ENCODE measurements around the gene ZNF22. TPM values are rescaled to one million over a fixed set of nuclear protein-coding genes. Genes with fewer than 3 reads are reported as not detected.

Gene ZNF22
- polyA plus RNA-seq, 1 donor (not counting 4 experiments of a cell fraction or from before 2014, with no cell fraction given), result 9.4 TPM

DNA sequence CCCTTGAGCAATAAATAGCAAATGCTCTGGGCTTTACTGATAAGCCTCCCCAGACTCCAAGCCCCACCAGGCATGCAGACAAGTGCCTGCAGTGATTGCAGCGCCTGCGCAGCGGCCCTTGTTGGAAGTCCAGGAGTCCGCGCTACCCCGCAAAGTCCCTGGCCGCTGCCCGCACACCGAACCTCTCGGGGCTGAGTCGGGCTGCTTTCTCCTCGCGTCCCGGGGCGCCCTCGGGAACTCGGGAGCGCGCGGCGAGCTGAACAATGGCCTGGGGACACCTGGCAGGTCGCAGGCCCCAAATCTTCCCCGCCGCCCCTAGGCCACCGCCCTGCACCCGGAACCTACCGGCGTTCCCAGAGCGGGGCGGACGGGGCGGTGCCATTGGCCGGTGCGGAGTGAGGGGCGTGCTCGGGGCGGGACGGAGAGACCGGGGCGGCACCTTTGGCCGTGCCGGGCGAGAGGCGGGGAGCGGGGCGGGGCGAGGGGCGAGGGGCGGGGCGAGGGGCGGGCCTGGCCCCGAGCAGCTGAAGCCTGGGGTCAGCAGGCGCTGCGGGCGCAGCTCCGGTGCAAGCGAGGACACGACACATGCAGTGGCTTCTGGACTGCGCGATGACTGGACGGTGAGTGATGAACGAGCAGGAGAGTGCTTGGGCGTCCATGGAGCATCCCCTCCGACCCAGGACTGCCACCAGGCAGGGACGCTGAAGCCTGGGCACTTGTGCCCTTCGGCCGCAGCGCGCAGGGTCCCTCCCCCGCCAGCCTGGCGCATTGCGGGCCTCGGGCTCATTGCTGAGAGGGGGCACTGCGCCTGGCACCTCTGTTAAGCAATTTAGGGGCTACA, 41.3 kb upstream of the ZNF22 start, which contains the start of gene RASSF4:
Gene RASSF4, plus strand, starts transcription at position 556 of the 841 bp plus-strand sequence. CDS start 10,401 bp downstream, outside the sequence.
- H3K4me2 ChIP-seq (ENCODE audit: control insufficient read depth, extremely low read depth, insufficient read depth, low read depth, low read length), result peak within 1 kb of the TSS; percentile 99
- H3K4me3 ChIP-seq (ENCODE audit: control insufficient read depth in 2 of 3, extremely low read depth in 1 of 3, insufficient read depth in 2 of 3, low read depth in 1 of 3, low read length in 3 of 3), result peak within 1 kb of the TSS; percentile 72 to 88 (median 85)
- TF ChIP-seq EZH2 (IDR thresholded peaks at IDR 0.05; ENCODE audit: low read length) (no peak), CTCF (optimal IDR thresholded peaks at IDR 0.05 in 1 of 3, IDR thresholded peaks at IDR 0.05 in 1 of 3, conservative IDR thresholded peaks at IDR 0.05 in 1 of 3; ENCODE audit: extremely low read depth in 1 of 3, insufficient read depth in 2 of 3, low read length in 3 of 3) (no peak)
- no peaks in the 10 kb centered on the region for H3K27me3 ChIP-seq (ENCODE audit: control insufficient read depth, extremely low read depth, insufficient read depth, low read length)
- dilution Hi-C loops (cut with MboI; ENCODE audit: extremely low pct_ligation_motif_present, low sequenced_read_pairs), result no loop called here
- H3K9ac ChIP-seq (ENCODE audit: control insufficient read depth, extremely low read depth, insufficient read depth, low read length), result peak within 1 kb of the TSS; percentile 81
- DNase-seq (ENCODE audit: low read depth, low spot score) (no peak), FAIRE-seq (no peak)
- no peaks in the 10 kb centered on the region for H3K79me2 ChIP-seq (ENCODE audit: control insufficient read depth, insufficient read depth, low read length)
- peak within 1 kb of the TSS; percentile 77 for H2AFZ ChIP-seq (ENCODE audit: control insufficient read depth, low read length)
- H3K9me3 ChIP-seq (ENCODE audit: control insufficient read depth, low read depth, low read length), result no peaks in the 10 kb centered on the region
- H4K20me1 ChIP-seq (ENCODE audit: control insufficient read depth, extremely low read depth, insufficient read depth, low read length), result no peaks in the 10 kb centered on the region
- H3K4me1 ChIP-seq (ENCODE audit: control insufficient read depth, extremely low read depth, insufficient read depth, low read length), result peaks cover 14% of the 10 kb centered on the region
- H3K27ac ChIP-seq (ENCODE audit: control insufficient read depth, insufficient read depth, low read length), result peak within 1 kb of the TSS; percentile 42
- H3K9me1 ChIP-seq (ENCODE audit: control insufficient read depth, extremely low read depth, insufficient read depth, low read length), result no peaks in the 10 kb centered on the region
- peaks cover 0 to 2% of the 10 kb centered on the region in 2 experiments for H3K36me3 ChIP-seq (ENCODE audit: control insufficient read depth in 2 of 2, extremely low read depth in 1 of 2, insufficient read depth in 2 of 2, low read length in 2 of 2)

- dilution Hi-C loops (cut with MboI; ENCODE audit: extremely low pct_ligation_motif_present, low sequenced_read_pairs), result no loop called here
- H3K9ac ChIP-seq (ENCODE audit: control insufficient read depth, extremely low read depth, insufficient read depth, low read length), result no peak overlapping the region
- no peak for FAIRE-seq
These were observed 40.6 kb upstream of the ZNF22 start for GRCh38 chr10:44960088-44960460.

More at GRCh38 chr10:44960088-44960460, 40.6 kb upstream of the ZNF22 start:
- H3K4me2 ChIP-seq (ENCODE audit: control insufficient read depth, extremely low read depth, insufficient read depth, low read depth, low read length), result peak overlapping the region; percentile 57
- H3K79me2 ChIP-seq (ENCODE audit: control insufficient read depth, insufficient read depth, low read length), result no peaks in the 10 kb centered on the region
- peaks cover 14% of the 10 kb centered on the region for H3K4me1 ChIP-seq (ENCODE audit: control insufficient read depth, extremely low read depth, insufficient read depth, low read length)
- no peak overlapping the region for H2AFZ ChIP-seq (ENCODE audit: control insufficient read depth, low read length)
- no peaks in the 10 kb centered on the region for H4K20me1 ChIP-seq (ENCODE audit: control insufficient read depth, extremely low read depth, insufficient read depth, low read length)
- TF ChIP-seq EZH2 (IDR thresholded peaks at IDR 0.05; ENCODE audit: low read length) (no peak), CTCF (optimal IDR thresholded peaks at IDR 0.05 in 1 of 3, IDR thresholded peaks at IDR 0.05 in 1 of 3, conservative IDR thresholded peaks at IDR 0.05 in 1 of 3; ENCODE audit: extremely low read depth in 1 of 3, insufficient read depth in 2 of 3, low read length in 3 of 3) (no peak)
- peaks cover 0 to 2% of the 10 kb centered on the region in 2 experiments for H3K36me3 ChIP-seq (ENCODE audit: control insufficient read depth in 2 of 2, extremely low read depth in 1 of 2, insufficient read depth in 2 of 2, low read length in 2 of 2)
- H3K9me1 ChIP-seq (ENCODE audit: control insufficient read depth, extremely low read depth, insufficient read depth, low read length), result no peaks in the 10 kb centered on the region
- no peaks in the 10 kb centered on the region for H3K9me3 ChIP-seq (ENCODE audit: control insufficient read depth, low read depth, low read length)
- no peak overlapping the region for H3K27ac ChIP-seq (ENCODE audit: control insufficient read depth, insufficient read depth, low read length)
- no peak for DNase-seq (ENCODE audit: low read depth, low spot score)
- H3K4me3 ChIP-seq (ENCODE audit: control insufficient read depth in 2 of 3, extremely low read depth in 1 of 3, insufficient read depth in 2 of 3, low read depth in 1 of 3, low read length in 3 of 3), result peak overlapping the region in 1 of 3 experiments; percentile 30
- no peaks in the 10 kb centered on the region for H3K27me3 ChIP-seq (ENCODE audit: control insufficient read depth, extremely low read depth, insufficient read depth, low read length)
